IMR-90 (cell line): ENCODE data around the gene PPP1R8. TPM values are rescaled to one million over a fixed set of nuclear protein-coding genes. Genes with fewer than 3 reads are reported as not detected.
"Not testable (repeated sequence)": the region's sequence is repeated elsewhere in the genome, so short reads cannot be mapped to it uniquely, and the experiment has no call there.

Source experiments
- ATAC-seq: fragments of 200-7000 bp; cut with Tn5 transposase; 2 replicates; pipeline ENCODE4 v1.9.1; 2020; ENCODE audit warnings: low read depth, mild to moderate bottlenecking, moderate library complexity
- BruUV-seq: library from RNA; stranded (reverse); fragments of 400-500 nt; replicated peaks from 2 replicates; lab custom pipeline; 2021; lab: Mats Ljungman, UMichigan
- CTCF ChIA-PET: fragments of 300-600 bp; formaldehyde crosslinking; extraction: SDS; loops from one replicate; lab custom pipeline; 2021; ENCODE audit warnings: antibody characterized with exemption; lab: Yijun Ruan, JAX
- POLR2A ChIA-PET: fragments of 300-600 bp; sonication (Branson Sonifier 250); formaldehyde crosslinking; loops from one replicate; lab custom pipeline; 2022; ENCODE audit warnings: antibody characterized with exemption; ENCODE audit not compliant: unreplicated experiment; lab: Charles Lee
- DNase-seq: peaks from one replicate; pipeline ENCODE4 v3.0.0; 2013
- H2AFZ ChIP-seq: replicated peaks from 2 replicates; pipeline ENCODE3; 2013; ENCODE audit warnings: low read length, mild to moderate bottlenecking; ENCODE audit not compliant: poor library complexity
- H2AK5ac ChIP-seq: 2 replicates; pipeline ENCODE4 v1.6.1; 2013; ENCODE audit warnings: low read depth, low read length, inconsistent platforms
- H2AK9ac ChIP-seq: replicated peaks from 2 replicates; pipeline ENCODE3; 2013; ENCODE audit warnings: mild to moderate bottlenecking, low read depth, low read length, moderate library complexity; ENCODE audit not compliant: poor library complexity
- H2BK120ac ChIP-seq: 2 replicates; pipeline ENCODE4 v1.6.1; 2013; ENCODE audit warnings: low read depth, low read length, inconsistent platforms
- H2BK15ac ChIP-seq: 3 replicates; pipeline ENCODE4 v1.6.1; 2013; ENCODE audit warnings: low read depth, low read length, inconsistent platforms
- H2BK20ac ChIP-seq: 2 replicates; pipeline ENCODE4 v1.6.1; 2013; ENCODE audit warnings: low read depth, mild to moderate bottlenecking, inconsistent platforms, low read length, moderate library complexity
- H2BK5ac ChIP-seq: 2 replicates; pipeline ENCODE4 v1.6.1; 2013; ENCODE audit warnings: mild to moderate bottlenecking, low read depth, low read length, inconsistent platforms; ENCODE audit not compliant: poor library complexity, severe bottlenecking
- H3K14ac ChIP-seq: replicated peaks from 2 replicates; pipeline ENCODE4 v1.6.1; 2013; ENCODE audit warnings: low read depth, low read length, inconsistent platforms
- H3K18ac ChIP-seq: 2 replicates; pipeline ENCODE4 v1.6.1; 2013; ENCODE audit warnings: low read depth, low read length, control low read depth
- H3K23ac ChIP-seq: 2 replicates; pipeline ENCODE4 v1.6.1; 2013; ENCODE audit warnings: low read depth, low read length, inconsistent platforms
- H3K27ac ChIP-seq: 2 replicates; pipeline ENCODE4 v1.5.1; 2013; ENCODE audit warnings: mild to moderate bottlenecking, control low read depth, low read length; ENCODE audit not compliant: insufficient read depth
- H3K27me3 ChIP-seq: 2 replicates; pipeline ENCODE4 v1.6.1; 2013; ENCODE audit warnings: low read length; ENCODE audit not compliant: control insufficient read depth, insufficient read depth
- H3K36me3 ChIP-seq: 2 replicates; pipeline ENCODE4 v1.6.1; 2013; ENCODE audit warnings: low read length, mixed read lengths; ENCODE audit not compliant: control insufficient read depth, insufficient read depth
- H3K4ac ChIP-seq: 2 replicates; pipeline ENCODE4 v1.6.1; 2013; ENCODE audit warnings: low read depth, low read length, inconsistent platforms
- H3K4me1 ChIP-seq: 2 replicates; pipeline ENCODE4 v1.6.1; 2013; ENCODE audit warnings: low read length, mixed read lengths; ENCODE audit not compliant: control insufficient read depth, insufficient read depth
- H3K4me2 ChIP-seq: 2 replicates; pipeline ENCODE4 v1.6.1; 2013; ENCODE audit warnings: low read depth, mild to moderate bottlenecking, control low read depth, low read length, moderate library complexity
- H3K4me3 ChIP-seq: 2 replicates; pipeline ENCODE4 v1.5.1; 2013; ENCODE audit warnings: low read depth, mild to moderate bottlenecking, control low read depth, low read length, moderate library complexity; ENCODE audit not compliant: insufficient read depth
- H3K56ac ChIP-seq: 2 replicates; pipeline ENCODE4 v1.6.1; 2013; ENCODE audit warnings: low read length, inconsistent platforms; ENCODE audit not compliant: insufficient read depth; ENCODE audit errors: extremely low read depth
- H3K79me1 ChIP-seq, 2 experiments: 2 replicates each; pipeline ENCODE4 v1.6.1; 2013; ENCODE audit warnings: low read length in 2 of 2, inconsistent platforms in 1 of 2, low read depth in 1 of 2
- H3K9ac ChIP-seq: 2 replicates; pipeline ENCODE4 v1.6.1; 2013; ENCODE audit warnings: low read depth, low read length, control low read depth
- H3K9me1 ChIP-seq: 2 replicates; pipeline ENCODE4 v1.6.1; 2013; ENCODE audit warnings: low read length, inconsistent platforms; ENCODE audit not compliant: insufficient read depth
- H3K9me3 ChIP-seq: 2 replicates; pipeline ENCODE4 v1.6.1; 2013; ENCODE audit warnings: low read length; ENCODE audit not compliant: control insufficient read depth, insufficient read depth
- H4K20me1 ChIP-seq: 2 replicates; pipeline ENCODE4 v1.6.1; 2013; ENCODE audit warnings: low read length, inconsistent platforms; ENCODE audit not compliant: insufficient read depth
- H4K5ac ChIP-seq: 2 replicates; pipeline ENCODE4 v1.6.1; 2013; ENCODE audit warnings: mild to moderate bottlenecking, low read depth, low read length, control low read depth
- H4K8ac ChIP-seq, 2 experiments: 2 replicates each; pipeline ENCODE4 v1.6.1; 2013; ENCODE audit warnings: low read depth in 2 of 2, low read length in 2 of 2, control low read depth in 1 of 2, inconsistent platforms in 1 of 2
- H4K91ac ChIP-seq: 2 replicates; pipeline ENCODE4 v1.6.1; 2013; ENCODE audit warnings: low read depth, low read length, inconsistent platforms; ENCODE audit not compliant: insufficient read depth
- WGBS, 2 experiments: methylation state at CpG; one replicate each; pipeline versions ENCODE4 v1.1.5 to v1.1.7; 2013; ENCODE audit warnings: missing lambda C conversion rate in 2 of 2; ENCODE audit not compliant: insufficient read length in 1 of 2; ENCODE audit errors: extremely low coverage in 2 of 2; 5-methylcytosine and 5-hydroxymethylcytosine counted together
- dilution Hi-C: fragments of 300-500 bp; cut with HindIII; formaldehyde crosslinking; loops from one replicate; pipeline ENCODE4 v1.14.3; 2018; ENCODE audit warnings: low sequenced_read_pairs; ENCODE audit not compliant: unreplicated experiment
- in situ Hi-C: fragments of 300-500 bp; cut with MboI; formaldehyde crosslinking; loops from 3 replicates; pipeline ENCODE4 v1.14.3; 2019; ENCODE audit warnings: low sequenced_read_pairs, inconsistent platforms, mixed read lengths
- intact Hi-C: fragments of 100-400 bp; cut with micrococcal nuclease; formaldehyde crosslinking; loops from 2 replicates; pipeline ENCODE4 v1.10.0; 2022
- polyA plus RNA-seq, 3 experiments: library from polyadenylated mRNA; depleted of rRNA; stranded (reverse); fragments of >200 nt; gene quantifications; 2 replicates each; pipeline ENCODE4 v1.2.3, GENCODE V29; 2012; ENCODE audit warnings: low replicate concordance in 1 of 3
- total RNA-seq: library from RNA; depleted of rRNA; stranded (reverse); fragments of >200 nt; gene quantifications from 2 replicates; pipeline ENCODE4 v1.2.3, GENCODE V29; 2012

The PPP1R8 gene
- total and polyA plus RNA-seq, 2 of the 4 experiments (the other 2 are of a cell fraction), result 53.8 to 80.1 TPM

DNA sequence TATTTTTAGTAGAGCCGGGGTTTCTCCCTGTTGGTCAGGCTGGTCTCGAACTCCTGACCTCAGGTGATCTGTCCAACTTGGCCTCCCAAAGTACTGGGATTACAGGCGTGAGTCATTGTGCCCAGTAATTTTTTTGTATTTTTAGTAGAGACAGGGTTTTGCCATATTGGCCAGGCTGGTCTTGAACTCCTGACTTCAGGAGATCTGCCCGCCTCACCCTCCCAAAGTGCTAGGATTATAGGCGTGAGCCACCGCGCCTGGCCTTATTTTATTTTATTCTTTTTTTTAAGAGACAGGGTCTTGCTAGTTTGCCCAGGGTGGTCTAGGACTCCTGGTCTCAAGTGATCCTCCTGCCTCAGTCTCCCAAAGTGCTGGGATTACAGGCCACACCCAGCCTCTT, 40.5 kb downstream of the PPP1R8 start:
- H2BK20ac ChIP-seq, H3K9me1 ChIP-seq, H3K36me3 ChIP-seq, BruUV-seq, H3K18ac ChIP-seq, H4K91ac ChIP-seq, H3K23ac ChIP-seq, H3K9ac ChIP-seq, intact Hi-C loops, POLR2A ChIA-PET, DNase-seq, H3K4me1 ChIP-seq, H3K4me3 ChIP-seq, dilution Hi-C loops, H2BK120ac ChIP-seq, H3K9me3 ChIP-seq, H3K4me2 ChIP-seq, CTCF ChIA-PET, H4K20me1 ChIP-seq, ATAC-seq, H4K5ac ChIP-seq, H3K56ac ChIP-seq, H2AK9ac ChIP-seq, H2BK15ac ChIP-seq, H2AK5ac ChIP-seq, H3K4ac ChIP-seq, H4K8ac ChIP-seq, H3K14ac ChIP-seq, H2AFZ ChIP-seq, H3K27me3 ChIP-seq, H3K79me1 ChIP-seq, H2BK5ac ChIP-seq, H3K27ac ChIP-seq: not testable (repeated sequence)
- in situ Hi-C loops, result loop anchor here (25.0 kb wide), 1 partner anchor 341 kb away; no protein-coding TSS in a partner anchor
- no CpG with 5 or more reads among the region's 7 CpGs for WGBS, 2 experiments
